ENCODE measurements around the gene GCN1.

The GCN1 gene

DNA sequence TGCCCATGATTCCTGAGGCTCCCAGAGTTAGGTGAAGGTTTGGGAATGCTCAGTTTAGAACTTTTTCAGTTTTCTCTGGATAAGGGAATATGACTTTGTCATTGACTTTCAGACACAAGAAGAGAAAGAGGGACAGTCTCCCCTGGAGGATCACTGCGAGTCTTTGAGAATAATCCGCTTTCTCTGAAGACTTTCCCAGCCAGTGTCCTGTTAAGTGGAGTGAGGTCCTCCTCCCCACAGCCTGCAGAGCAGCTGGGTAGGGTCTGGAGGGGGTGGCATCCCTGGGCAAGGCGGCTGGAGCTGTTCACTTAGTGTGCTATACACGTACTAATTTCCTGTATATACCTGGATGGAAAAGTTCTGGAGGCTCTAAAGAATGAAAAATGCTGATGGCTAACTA lies 69.5 kb downstream of the GCN1 start:
- H3K27me3 ChIP-seq (ENCODE audit: control insufficient read depth, insufficient read depth, low read length) = no peaks in the 10 kb centered on the region
- H3K27ac ChIP-seq (ENCODE audit: low read depth, low read length) = no peak overlapping the region

GRCh38 chr12:120121766-120122293 lies 72.7 kb downstream of the GCN1 start:
- Histone ChIP-seq H3K4me3 (ENCODE audit: low read depth, low read length) (no peak overlapping the region), H3K27me3 (ENCODE audit: control insufficient read depth, insufficient read depth, low read length) (no peaks in the 10 kb centered on the region), H3K27ac (ENCODE audit: low read depth, low read length) (no peak overlapping the region), H3K36me3 (ENCODE audit: control insufficient read depth, insufficient read depth, low read length) (peaks cover 17% of the 10 kb centered on the region), H3K9ac (ENCODE audit: low read length) (no peak overlapping the region), H3K4me1 (ENCODE audit: control insufficient read depth, insufficient read depth, low read length) (peaks cover 9% of the 10 kb centered on the region), H3K9me3 (ENCODE audit: control insufficient read depth, insufficient read depth, low read depth, low read length) (no peaks in the 10 kb centered on the region)

More for the DNA sequence above, 69.5 kb downstream of the GCN1 start:
- no peak overlapping the region for H3K4me3 ChIP-seq (ENCODE audit: low read depth, low read length)
- peaks cover 44% of the 10 kb centered on the region for H3K36me3 ChIP-seq (ENCODE audit: control insufficient read depth, insufficient read depth, low read length)
- H3K9ac ChIP-seq (ENCODE audit: low read length) = no peak overlapping the region
- no peaks in the 10 kb centered on the region for H3K4me1 ChIP-seq (ENCODE audit: control insufficient read depth, insufficient read depth, low read length)
- no peaks in the 10 kb centered on the region for H3K9me3 ChIP-seq (ENCODE audit: control insufficient read depth, insufficient read depth, low read depth, low read length)

DNA sequence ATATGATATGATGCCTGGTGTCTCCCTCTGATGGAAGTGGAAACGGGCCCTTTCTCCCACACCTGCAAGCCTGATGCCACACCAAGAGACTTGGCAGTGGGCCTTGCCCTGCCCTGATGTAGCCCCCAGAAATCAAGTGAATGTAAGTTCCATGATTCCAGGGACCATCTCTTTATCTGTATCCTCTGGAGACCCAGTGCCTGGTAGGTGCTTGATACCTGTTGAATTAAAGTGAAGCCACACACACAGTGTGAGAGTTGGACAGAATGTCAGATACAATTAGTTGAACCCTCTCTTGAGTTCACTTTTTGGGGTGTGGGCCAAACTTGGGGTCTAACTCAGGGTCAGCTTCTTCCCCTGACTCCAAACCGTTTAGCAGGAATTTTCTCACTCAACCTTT lies 73.2 kb downstream of the GCN1 start:
- Histone ChIP-seq H3K27ac (ENCODE audit: low read depth, low read length) (no peak overlapping the region), H3K9ac (ENCODE audit: low read length) (no peak overlapping the region), H3K4me1 (ENCODE audit: control insufficient read depth, insufficient read depth, low read length) (peaks cover 9% of the 10 kb centered on the region)

GRCh38 chr12:120119271-120119973 lies 75.1 kb downstream of the GCN1 start:
- Histone ChIP-seq H3K4me3 (ENCODE audit: low read depth, low read length) (no peak overlapping the region), H3K9ac (ENCODE audit: low read length) (no peak overlapping the region), H3K27ac (ENCODE audit: low read depth, low read length) (no peak overlapping the region), H3K36me3 (ENCODE audit: control insufficient read depth, insufficient read depth, low read length) (peaks cover 6% of the 10 kb centered on the region), H3K9me3 (ENCODE audit: control insufficient read depth, insufficient read depth, low read depth, low read length) (no peaks in the 10 kb centered on the region), H3K27me3 (ENCODE audit: control insufficient read depth, insufficient read depth, low read length) (no peaks in the 10 kb centered on the region), H3K4me1 (ENCODE audit: control insufficient read depth, insufficient read depth, low read length) (peaks cover 20% of the 10 kb centered on the region)

More for the DNA sequence above, 73.2 kb downstream of the GCN1 start:
- Histone ChIP-seq H3K27me3 (ENCODE audit: control insufficient read depth, insufficient read depth, low read length) (no peaks in the 10 kb centered on the region), H3K36me3 (ENCODE audit: control insufficient read depth, insufficient read depth, low read length) (peaks cover 12% of the 10 kb centered on the region), H3K9me3 (ENCODE audit: control insufficient read depth, insufficient read depth, low read depth, low read length) (no peaks in the 10 kb centered on the region), H3K4me3 (ENCODE audit: low read depth, low read length) (no peak overlapping the region)

DNA sequence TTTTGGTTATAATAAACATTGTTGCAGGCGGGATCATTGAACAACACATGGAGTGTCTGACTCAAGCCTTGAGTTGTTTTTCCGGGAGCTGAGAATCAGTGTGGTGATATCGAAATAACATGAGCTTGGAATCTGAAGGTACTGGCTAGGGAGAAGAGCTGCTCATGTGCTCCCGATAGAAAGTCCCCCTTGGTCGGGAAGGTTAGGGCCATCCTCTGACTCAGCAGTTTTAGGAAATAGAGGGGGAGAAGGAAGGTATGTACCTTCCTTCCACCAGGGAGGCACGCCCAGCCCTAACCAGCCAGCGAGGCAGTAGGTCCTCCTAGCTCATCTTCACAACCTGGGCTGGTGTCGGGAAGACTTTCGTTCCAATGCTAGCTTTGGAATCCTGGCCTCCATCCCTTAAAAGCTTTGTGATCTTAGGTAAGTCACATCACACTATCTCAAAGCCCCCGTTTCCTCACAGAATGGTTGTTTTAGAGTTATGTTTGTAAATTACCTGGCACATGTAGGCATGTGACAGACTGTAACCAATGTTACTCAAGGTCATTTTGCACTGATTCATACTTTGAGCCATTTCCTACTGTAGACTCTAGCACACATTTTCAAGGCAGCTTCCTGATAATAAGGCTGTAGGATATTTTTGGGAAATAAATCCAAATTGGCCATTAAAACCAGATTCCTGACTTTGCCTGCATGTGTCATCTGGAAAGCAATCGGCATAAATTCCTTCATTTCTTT lies 76.0 kb downstream of the GCN1 start:
- Histone ChIP-seq H3K27me3 (ENCODE audit: control insufficient read depth, insufficient read depth, low read length) (no peaks in the 10 kb centered on the region), H3K4me1 (ENCODE audit: control insufficient read depth, insufficient read depth, low read length) (peaks cover 20% of the 10 kb centered on the region), H3K36me3 (ENCODE audit: control insufficient read depth, insufficient read depth, low read length) (peaks cover 11% of the 10 kb centered on the region), H3K9ac (ENCODE audit: low read length) (peak overlapping the region; percentile 87), H3K27ac (ENCODE audit: low read depth, low read length) (peak overlapping the region; percentile 48; the same call in 1 of the 2 replicates), H3K4me3 (ENCODE audit: low read depth, low read length) (peak overlapping the region; percentile 98), H3K9me3 (ENCODE audit: control insufficient read depth, insufficient read depth, low read depth, low read length) (no peaks in the 10 kb centered on the region)

DNA sequence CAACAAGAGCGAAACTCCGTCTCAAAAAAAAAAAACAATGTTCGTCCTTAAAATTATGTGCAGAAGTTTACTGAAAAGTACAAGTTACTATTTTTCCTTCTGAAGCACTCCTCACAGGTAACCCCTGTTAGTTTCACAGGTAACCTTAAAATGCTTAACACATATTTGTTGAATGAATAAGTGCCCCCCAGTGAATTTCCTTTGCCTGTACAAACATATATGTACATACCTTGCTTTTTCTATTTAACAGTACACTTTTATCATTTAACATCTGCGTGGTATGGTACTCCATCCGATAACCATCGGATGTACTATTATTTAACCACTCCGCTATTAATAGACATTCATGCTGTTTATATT lies 76.6 kb downstream of the GCN1 start:
- no peaks in the 10 kb centered on the region for H3K27me3 ChIP-seq (ENCODE audit: control insufficient read depth, insufficient read depth, low read length)
- H3K36me3 ChIP-seq (ENCODE audit: control insufficient read depth, insufficient read depth, low read length) = peaks cover 11% of the 10 kb centered on the region
- peak overlapping the region; percentile 87 for H3K9ac ChIP-seq (ENCODE audit: low read length)
- no peaks in the 10 kb centered on the region for H3K9me3 ChIP-seq (ENCODE audit: control insufficient read depth, insufficient read depth, low read depth, low read length)
- peak overlapping the region; percentile 3; the same call in 1 of the 2 replicates for H3K27ac ChIP-seq (ENCODE audit: low read depth, low read length)
- peak overlapping the region; percentile 98 for H3K4me3 ChIP-seq (ENCODE audit: low read depth, low read length)
- peaks cover 20% of the 10 kb centered on the region for H3K4me1 ChIP-seq (ENCODE audit: control insufficient read depth, insufficient read depth, low read length)

GRCh38 chr12:120116792-120117651 lies 77.5 kb downstream of the GCN1 start:
- peaks cover 20% of the 10 kb centered on the region for H3K4me1 ChIP-seq (ENCODE audit: control insufficient read depth, insufficient read depth, low read length)
- peaks cover 11% of the 10 kb centered on the region for H3K36me3 ChIP-seq (ENCODE audit: control insufficient read depth, insufficient read depth, low read length)
- H3K27ac ChIP-seq (ENCODE audit: low read depth, low read length) = peak overlapping the region; percentile 78; the same call in 1 of the 2 replicates
- peak overlapping the region; percentile 98 for H3K4me3 ChIP-seq (ENCODE audit: low read depth, low read length)
- no peaks in the 10 kb centered on the region for H3K9me3 ChIP-seq (ENCODE audit: control insufficient read depth, insufficient read depth, low read depth, low read length)
- H3K9ac ChIP-seq (ENCODE audit: low read length) = peak overlapping the region; percentile 87
- H3K27me3 ChIP-seq (ENCODE audit: control insufficient read depth, insufficient read depth, low read length) = no peaks in the 10 kb centered on the region

GRCh38 chr12:120116441-120116791 lies 78.1 kb downstream of the GCN1 start, which contains the start of gene RAB35:
TSS of gene RAB35 (minus strand) at chr12:120116753. CDS start at chr12:120116650, 103 bp downstream.
- Histone ChIP-seq H3K9ac (ENCODE audit: low read length) (peak within 1 kb of the TSS; percentile 87), H3K9me3 (ENCODE audit: control insufficient read depth, insufficient read depth, low read depth, low read length) (no peaks in the 10 kb centered on the region), H3K27me3 (ENCODE audit: control insufficient read depth, insufficient read depth, low read length) (no peaks in the 10 kb centered on the region), H3K4me3 (ENCODE audit: low read depth, low read length) (peak within 1 kb of the TSS; percentile 98), H3K27ac (ENCODE audit: low read depth, low read length) (peak within 1 kb of the TSS; percentile 78; the same call in 1 of the 2 replicates), H3K36me3 (ENCODE audit: control insufficient read depth, insufficient read depth, low read length) (peaks cover 11% of the 10 kb centered on the region), H3K4me1 (ENCODE audit: control insufficient read depth, insufficient read depth, low read length) (peaks cover 20% of the 10 kb centered on the region)

GRCh38 chr12:120115692-120116440 lies 78.6 kb downstream of the GCN1 start:
- Histone ChIP-seq H3K9ac (ENCODE audit: low read length) (peak overlapping the region; percentile 75), H3K9me3 (ENCODE audit: control insufficient read depth, insufficient read depth, low read depth, low read length) (no peaks in the 10 kb centered on the region), H3K4me3 (ENCODE audit: low read depth, low read length) (peak overlapping the region; percentile 68), H3K36me3 (ENCODE audit: control insufficient read depth, insufficient read depth, low read length) (peaks cover 11% of the 10 kb centered on the region), H3K27me3 (ENCODE audit: control insufficient read depth, insufficient read depth, low read length) (no peaks in the 10 kb centered on the region), H3K4me1 (ENCODE audit: control insufficient read depth, insufficient read depth, low read length) (peaks cover 25% of the 10 kb centered on the region), H3K27ac (ENCODE audit: low read depth, low read length) (no peak overlapping the region)

- Histone ChIP-seq H3K9me3 (ENCODE audit: control insufficient read depth, insufficient read depth, low read depth, low read length) (no peaks in the 10 kb centered on the region), H3K9ac (ENCODE audit: low read length) (peak overlapping the region; percentile 75), H3K27ac (ENCODE audit: low read depth, low read length) (no peak overlapping the region), H3K4me3 (ENCODE audit: low read depth, low read length) (peak overlapping the region; percentile 68; the same call in 1 of the 2 replicates), H3K36me3 (ENCODE audit: control insufficient read depth, insufficient read depth, low read length) (peaks cover 11% of the 10 kb centered on the region), H3K4me1 (ENCODE audit: control insufficient read depth, insufficient read depth, low read length) (peaks cover 32% of the 10 kb centered on the region), H3K27me3 (ENCODE audit: control insufficient read depth, insufficient read depth, low read length) (no peaks in the 10 kb centered on the region)
These were observed 79.4 kb downstream of the GCN1 start for GRCh38 chr12:120115066-120115465.
